PC-9 (cell line): ENCODE results near the gene VMO1. TPM values are rescaled to one million over a fixed set of nuclear protein-coding genes. Genes with fewer than 3 reads are reported as not detected.

Experiments
- BruUV-seq: library from RNA; stranded (reverse); fragments of 400-500 nt; replicated peaks from 2 replicates; lab custom pipeline; 2021; lab: Mats Ljungman, UMichigan
- CTCF ChIA-PET: fragments of 300-600 bp; sonication (Branson Sonifier 250); formaldehyde crosslinking; loops from one replicate; lab custom pipeline; 2022; ENCODE audit warnings: antibody characterized with exemption; lab: Charles Lee
- POLR2A ChIA-PET: fragments of 300-600 bp; sonication (Branson Sonifier 250); formaldehyde crosslinking; loops from one replicate; lab custom pipeline; 2022; ENCODE audit warnings: antibody characterized with exemption; ENCODE audit not compliant: unreplicated experiment; lab: Charles Lee
- DNase-seq, 2 experiments: peaks; one replicate each; pipeline versions ENCODE4 v3.0.0 to v3.0.0-alpha.2; 2015 to 2022; ENCODE audit warnings: mixed read lengths in 1 of 2
- H2AFZ ChIP-seq: fragments of 200-600 bp; sonication (generic); 2 replicates; pipeline ENCODE4 v1.8.1; 2017; ENCODE audit warnings: antibody characterized with exemption
- H3F3A ChIP-seq: fragments of 200-600 bp; sonication (generic); 2 replicates; pipeline ENCODE4 v1.8.1; 2017; ENCODE audit warnings: antibody characterized with exemption, mild to moderate bottlenecking, low read depth; ENCODE audit not compliant: insufficient read depth
- H3K27ac ChIP-seq: fragments of 200-600 bp; sonication (generic); 2 replicates; pipeline ENCODE4 v1.6.1; 2016; ENCODE audit warnings: mixed run types
- H3K27me3 ChIP-seq: fragments of 200-600 bp; sonication (generic); 2 replicates; pipeline ENCODE4 v1.6.1; 2016; ENCODE audit warnings: low read depth, mixed run types; ENCODE audit not compliant: insufficient read depth
- H3K36me3 ChIP-seq: fragments of 200-600 bp; sonication (generic); 2 replicates; pipeline ENCODE4 v1.6.1; 2016; ENCODE audit warnings: low read depth, mixed run types
- H3K4me1 ChIP-seq: fragments of 200-600 bp; sonication (generic); replicated peaks from 2 replicates; pipeline ENCODE4 v1.6.1; 2016; ENCODE audit warnings: mixed run types; ENCODE audit not compliant: insufficient read depth
- H3K4me2 ChIP-seq: fragments of 200-600 bp; sonication (generic); 2 replicates; pipeline ENCODE4 v1.6.1; 2017; ENCODE audit warnings: mixed run types
- H3K4me3 ChIP-seq: fragments of 200-600 bp; sonication (generic); 2 replicates; pipeline ENCODE4 v1.6.1; 2016; ENCODE audit warnings: mixed run types
- H3K79me2 ChIP-seq: fragments of 200-600 bp; sonication (generic); 2 replicates; pipeline ENCODE4 v1.6.1; 2017; ENCODE audit warnings: low read depth, mixed run types
- H3K9me2 ChIP-seq: fragments of 200-600 bp; sonication (generic); 2 replicates; pipeline ENCODE4 v1.8.1; 2017; ENCODE audit warnings: mild to moderate bottlenecking; ENCODE audit not compliant: insufficient read depth
- H3K9me3 ChIP-seq: fragments of 200-600 bp; sonication (generic); 2 replicates; pipeline ENCODE4 v1.8.1; 2016; ENCODE audit warnings: low read depth; ENCODE audit not compliant: insufficient read depth
- H4K20me1 ChIP-seq: fragments of 200-600 bp; sonication (generic); 2 replicates; pipeline ENCODE4 v1.8.1; 2017; ENCODE audit not compliant: insufficient read depth
- EZH2 ChIP-seq: fragments of 200-600 bp; sonication (generic); IDR thresholded peaks from 2 replicates; pipeline ENCODE4 v1.8.0; 2017; ENCODE audit warnings: antibody characterized with exemption, low read depth
- intact Hi-C: fragments of 100-400 bp; cut with micrococcal nuclease; formaldehyde crosslinking; loops from one replicate; pipeline ENCODE4 v1.10.0; 2022; ENCODE audit not compliant: unreplicated experiment
- total RNA-seq: library from RNA; stranded (reverse); gene quantifications from 2 replicates; pipeline ENCODE4 v1.2.3, GENCODE V29; 2021
- TF ChIP-seq, protein P1 (sequence below): fragments of 200-600 bp; sonication (generic); conservative IDR thresholded peaks from 2 replicates; pipeline ENCODE4 v1.6.1; 2017; ENCODE audit warnings: mixed run types, antibody characterized with exemption, mild to moderate bottlenecking, moderate library complexity

VMO1 gene
- total RNA-seq, 1 experiment from 2014 or later = 3.6 TPM

DNA sequence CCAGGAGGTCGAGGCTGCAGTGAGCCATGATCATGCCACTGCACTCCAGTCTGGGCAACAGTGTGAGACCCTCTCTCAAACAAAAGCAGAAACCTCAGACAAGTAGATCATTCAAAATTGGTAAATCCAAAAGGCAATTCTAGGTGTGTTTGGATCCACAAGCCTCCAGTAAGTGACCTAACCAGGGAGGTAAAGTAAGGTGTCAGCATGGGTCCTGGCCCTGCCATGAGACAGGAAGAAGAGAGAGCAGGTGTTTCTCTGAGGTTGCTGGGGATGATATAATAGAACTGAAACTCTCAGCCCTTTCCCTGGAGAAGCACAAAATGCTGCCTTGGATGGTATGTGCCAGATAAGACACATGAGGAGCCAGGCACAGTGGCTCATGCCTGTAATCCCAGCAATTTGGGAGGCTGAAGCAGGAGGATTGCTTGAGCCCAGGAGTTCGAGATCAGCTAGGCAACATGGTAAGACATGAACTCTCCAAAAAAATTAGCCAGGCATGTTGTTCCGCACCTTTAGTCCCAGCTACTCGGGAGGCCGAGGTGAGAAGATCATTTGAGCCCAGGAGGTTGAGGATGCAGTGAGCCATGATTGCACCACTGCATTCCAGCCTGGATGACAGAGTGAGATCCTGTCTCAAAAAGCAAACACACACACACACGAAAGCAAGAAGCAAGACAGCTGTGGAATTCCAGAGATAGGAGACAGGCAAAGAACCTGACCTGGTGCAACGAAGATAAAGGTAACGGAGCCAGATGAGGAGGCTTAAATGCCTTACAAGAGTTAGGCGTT lies 8.0 kb downstream of the VMO1 start:
- TF ChIP-seq, protein P1, sequence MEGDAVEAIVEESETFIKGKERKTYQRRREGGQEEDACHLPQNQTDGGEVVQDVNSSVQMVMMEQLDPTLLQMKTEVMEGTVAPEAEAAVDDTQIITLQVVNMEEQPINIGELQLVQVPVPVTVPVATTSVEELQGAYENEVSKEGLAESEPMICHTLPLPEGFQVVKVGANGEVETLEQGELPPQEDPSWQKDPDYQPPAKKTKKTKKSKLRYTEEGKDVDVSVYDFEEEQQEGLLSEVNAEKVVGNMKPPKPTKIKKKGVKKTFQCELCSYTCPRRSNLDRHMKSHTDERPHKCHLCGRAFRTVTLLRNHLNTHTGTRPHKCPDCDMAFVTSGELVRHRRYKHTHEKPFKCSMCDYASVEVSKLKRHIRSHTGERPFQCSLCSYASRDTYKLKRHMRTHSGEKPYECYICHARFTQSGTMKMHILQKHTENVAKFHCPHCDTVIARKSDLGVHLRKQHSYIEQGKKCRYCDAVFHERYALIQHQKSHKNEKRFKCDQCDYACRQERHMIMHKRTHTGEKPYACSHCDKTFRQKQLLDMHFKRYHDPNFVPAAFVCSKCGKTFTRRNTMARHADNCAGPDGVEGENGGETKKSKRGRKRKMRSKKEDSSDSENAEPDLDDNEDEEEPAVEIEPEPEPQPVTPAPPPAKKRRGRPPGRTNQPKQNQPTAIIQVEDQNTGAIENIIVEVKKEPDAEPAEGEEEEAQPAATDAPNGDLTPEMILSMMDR = no peak
- TF ChIP-seq EZH2 = no peak
- H3K4me1 ChIP-seq = peaks cover 9% of the 10 kb centered on the region; the same call in 1 of the 2 replicates
- H3K4me3 ChIP-seq = no peak overlapping the region
- no peak overlapping the region for H3K27ac ChIP-seq
- H3K36me3 ChIP-seq = no peaks in the 10 kb centered on the region
- ChIA-PET CTCF (interaction anchor here (0.6 kb wide), 1 partner anchor 13 kb away, joined by 15 read pairs; no protein-coding TSS in a partner anchor), POLR2A (interaction anchor here (0.7 kb wide), 1 partner anchor 203 kb away, joined by 4 read pairs; no protein-coding TSS in a partner anchor)
- no peaks in the 10 kb centered on the region for H3K27me3 ChIP-seq
- no peaks in the 10 kb centered on the region for H3K79me2 ChIP-seq
- peak in 1 of 2 experiments; percentile 48 for DNase-seq
- no peaks in the 10 kb centered on the region for H3K9me2 ChIP-seq
- no TSS peak for BruUV-seq
- H3F3A ChIP-seq = 0 out of 2 replicates have a peak, but pooled peaks cover 5% of the 10 kb centered on the region
- H4K20me1 ChIP-seq = no peaks in the 10 kb centered on the region
- no peaks in the 10 kb centered on the region for H3K9me3 ChIP-seq
- intact Hi-C loops = no loop called here
- H3K4me2 ChIP-seq = no peak overlapping the region
- H2AFZ ChIP-seq = no peak overlapping the region

DNA sequence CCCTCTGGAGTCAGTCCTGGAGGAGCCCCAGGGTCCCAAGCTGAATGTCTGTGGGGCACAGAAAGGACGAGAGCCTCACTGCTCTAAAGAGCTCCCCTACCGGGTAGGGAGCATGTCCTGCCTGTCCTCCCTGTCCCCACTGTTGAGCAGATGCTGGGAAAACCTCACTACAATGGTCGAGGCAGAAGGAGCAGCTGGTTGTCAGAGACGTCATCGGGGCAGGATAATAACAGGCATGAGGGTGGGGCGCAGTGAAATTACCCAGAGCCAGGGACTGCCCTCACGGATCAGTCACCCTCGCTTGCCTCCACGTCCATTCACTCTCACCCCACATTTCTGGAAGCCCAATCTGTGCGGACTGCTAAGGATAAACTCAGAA lies 13.9 kb downstream of the VMO1 start:
- Histone ChIP-seq H3K27ac (no peak overlapping the region), H3F3A (no peaks in the 10 kb centered on the region), H3K4me3 (no peak overlapping the region), H3K27me3 (0 out of 2 replicates have a peak, but pooled peaks cover 4% of the 10 kb centered on the region), H3K79me2 (no peaks in the 10 kb centered on the region), H3K9me2 (no peaks in the 10 kb centered on the region), H4K20me1 (no peaks in the 10 kb centered on the region), H3K4me1 (no peaks in the 10 kb centered on the region), H3K36me3 (no peaks in the 10 kb centered on the region), H2AFZ (no peak overlapping the region), H3K4me2 (no peak overlapping the region), H3K9me3 (no peaks in the 10 kb centered on the region)
- ChIA-PET POLR2A (no interaction called here), CTCF (interaction anchor here (1.0 kb wide), 1 partner anchor 62 kb away, joined by 4 read pairs; the partner anchor contains the start of gene ARRB2)
- no TSS peak for BruUV-seq
- no peak for TF ChIP-seq EZH2
- TF ChIP-seq, protein P1 = no peak
- intact Hi-C loops = no loop called here
- no peak for DNase-seq

DNA sequence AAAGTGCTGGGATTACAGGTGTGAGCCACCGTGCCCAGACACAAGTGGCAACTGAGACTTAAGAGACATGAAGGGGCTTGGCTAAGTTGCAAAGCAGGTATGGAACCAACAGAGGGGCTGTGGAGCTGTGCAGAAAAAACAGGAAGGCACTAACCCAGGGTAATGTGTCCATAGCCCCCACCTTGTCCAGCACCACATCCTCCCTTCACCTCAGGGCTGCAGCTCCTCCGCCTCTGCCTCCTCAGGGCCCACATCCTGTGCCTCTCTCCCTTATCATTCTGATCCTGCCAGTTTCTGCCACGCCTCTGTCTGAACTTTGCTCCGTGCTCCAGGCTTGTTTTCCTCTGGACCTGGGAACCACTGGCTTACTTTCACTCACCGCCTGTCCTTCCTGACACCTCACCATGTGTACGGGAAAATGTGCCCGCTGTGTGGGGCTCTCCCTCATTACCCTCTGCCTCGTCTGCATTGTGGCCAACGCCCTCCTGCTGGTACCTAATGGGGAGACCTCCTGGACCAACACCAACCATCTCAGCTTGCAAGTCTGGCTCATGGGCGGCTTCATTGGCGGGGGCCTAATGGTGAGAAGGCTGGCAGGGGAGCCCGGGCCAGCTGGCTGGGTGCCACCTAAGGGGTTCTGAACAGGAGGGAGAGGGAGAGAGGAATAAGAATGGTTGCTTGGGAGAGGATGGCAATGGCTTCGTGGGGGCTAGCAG lies 14.5 kb downstream of the VMO1 start, which contains the start of gene TM4SF5:
Gene TM4SF5, plus strand, starts transcription at position 368 of the 716 bp plus-strand sequence. Its CDS starts 37 bp downstream, at position 405.
- H3K27me3 ChIP-seq = 0 out of 2 replicates have a peak, but pooled peaks cover 4% of the 10 kb centered on the region
- CTCF ChIA-PET = no interaction called here
- no peaks in the 10 kb centered on the region for H3F3A ChIP-seq
- no peaks in the 10 kb centered on the region for H3K9me2 ChIP-seq
- no peaks in the 10 kb centered on the region for H3K79me2 ChIP-seq
- peak in 1 of 2 experiments; percentile 23 for DNase-seq
- H3K36me3 ChIP-seq = no peaks in the 10 kb centered on the region
- intact Hi-C loops = no loop called here
- TF ChIP-seq EZH2 = no peak
- TF ChIP-seq, protein P1 = no peak
- H4K20me1 ChIP-seq = no peaks in the 10 kb centered on the region
- no peaks in the 10 kb centered on the region for H3K4me1 ChIP-seq
- no peaks in the 10 kb centered on the region for H3K9me3 ChIP-seq
- no peak within 1 kb of the TSS for H3K4me3 ChIP-seq
- no peak within 1 kb of the TSS for H2AFZ ChIP-seq
- BruUV-seq = no TSS peak
- H3K4me2 ChIP-seq = peak within 1 kb of the TSS; percentile 11
- no peak within 1 kb of the TSS for H3K27ac ChIP-seq
- POLR2A ChIA-PET = no interaction called here
